Activated T-helper 1 cell treated with Interleukin-2 at 50 U/mL for 16 hours (primary cell): ENCODE data around the gene FAM81A.
"Not testable (repeated sequence)": the region's sequence is repeated elsewhere in the genome, so short reads cannot be mapped to it uniquely, and the experiment has no call there.

Experiments used
- DNase-seq: peaks from one replicate; pipeline ENCODE4 v3.0.0-alpha.2; 2020; ENCODE audit warnings: low read depth

FAM81A gene

DNA sequence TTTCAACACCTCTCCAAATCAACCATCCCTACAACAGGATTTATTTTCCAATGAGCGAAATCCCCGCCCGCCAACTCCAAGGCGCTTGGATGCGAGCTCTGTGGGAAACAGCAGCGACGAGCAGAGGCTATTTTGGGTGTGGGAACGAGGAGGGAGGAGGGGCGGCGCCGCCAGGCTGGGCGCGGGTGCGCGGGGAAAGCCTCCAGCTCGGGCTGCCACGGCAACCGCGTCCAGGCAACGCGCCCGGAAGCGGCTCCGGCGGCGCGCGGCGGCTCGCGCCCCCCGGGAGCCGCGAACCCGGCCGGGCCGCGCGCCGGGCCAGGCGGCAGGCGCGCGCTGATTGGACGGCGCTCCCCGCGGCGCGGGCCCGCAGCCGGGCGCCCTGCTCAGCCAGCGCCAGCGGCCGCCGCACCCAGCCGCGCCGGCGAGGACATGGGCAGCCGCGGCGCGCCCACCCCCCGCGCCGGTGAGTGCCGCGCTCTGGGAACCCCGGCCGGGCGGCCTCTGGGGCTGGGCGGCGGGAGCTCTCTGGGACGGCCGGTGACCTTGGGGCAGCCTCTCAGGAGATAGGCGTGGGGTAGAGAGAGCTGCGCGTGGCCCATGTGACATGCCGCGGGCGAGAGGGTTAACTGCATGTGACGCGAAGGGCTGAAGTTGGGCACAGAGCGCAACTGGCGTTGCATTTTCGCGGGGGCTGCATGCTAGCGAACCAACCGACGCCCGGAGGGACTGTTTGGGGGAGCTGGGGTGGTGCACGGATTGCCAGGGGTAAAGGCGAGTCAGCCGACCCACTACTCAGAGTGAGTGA is at the start of gene FAM81A:
Gene FAM81A, plus strand, starts transcription at position 370 of the 808 bp plus-strand sequence. CDS start 20,441 bp downstream, outside the sequence.
- DNase-seq: peak; percentile 7

DNA sequence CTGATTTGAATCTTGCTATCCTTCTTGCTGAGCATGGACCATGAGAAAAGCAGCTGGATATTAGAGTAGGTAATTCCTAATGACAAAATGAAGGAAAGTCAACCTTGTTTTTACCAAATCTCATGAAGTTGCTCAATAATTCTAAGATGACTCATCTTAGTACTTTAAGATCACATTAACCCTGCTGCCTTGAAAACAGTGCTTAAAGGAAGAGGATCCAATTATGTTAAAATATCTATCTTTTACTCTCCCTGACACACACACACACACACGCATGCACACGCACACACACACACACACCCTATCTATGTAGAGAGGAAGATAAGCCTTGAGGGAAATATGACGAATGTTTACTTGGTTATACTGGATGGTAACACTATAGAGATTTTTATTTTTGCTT is 49.3 kb upstream of the FAM81A start:
- DNase-seq: no peak

DNA sequence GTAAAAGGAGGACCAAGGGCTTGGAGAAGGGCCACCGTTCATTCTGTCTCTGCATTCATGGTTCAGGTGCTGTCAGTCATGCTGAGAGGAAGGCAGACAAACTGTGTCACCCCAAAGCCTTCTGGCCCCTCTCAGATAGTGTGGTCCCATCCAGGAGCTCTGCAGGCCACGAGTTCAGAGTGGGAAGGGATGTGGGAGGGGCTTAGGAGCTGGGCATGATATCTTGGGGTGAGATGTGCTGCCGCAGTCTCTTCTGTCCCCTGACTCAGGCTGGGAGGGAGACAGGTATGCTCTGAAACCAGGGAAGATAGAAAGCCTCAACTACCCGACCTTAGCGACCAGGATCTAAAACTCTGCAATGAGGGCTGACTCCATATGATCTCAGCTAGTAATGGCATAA is 45.7 kb upstream of the FAM81A start:
- no peak for DNase-seq

DNA sequence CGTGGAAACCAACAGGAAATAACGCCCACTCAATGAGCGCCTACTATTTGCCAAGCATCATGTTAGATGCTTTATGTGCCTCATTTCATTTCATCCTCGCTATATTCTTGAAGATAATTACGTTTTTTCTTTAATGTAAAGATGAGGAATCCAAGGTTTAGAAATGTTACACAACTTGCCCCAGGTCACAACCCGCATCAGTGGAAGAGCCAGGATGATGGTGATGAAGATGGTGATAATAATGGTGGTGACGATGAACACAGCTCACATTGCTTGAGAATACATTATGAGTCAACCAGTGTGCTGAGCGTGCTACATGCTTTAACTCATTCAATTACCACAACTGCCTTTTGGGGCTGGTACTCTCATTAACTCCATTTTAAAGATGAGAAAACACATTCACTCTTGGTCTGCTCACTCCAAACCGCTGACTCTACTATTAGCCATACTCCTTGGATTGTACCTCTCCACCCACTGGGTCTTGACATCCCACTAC is 43.8 kb upstream of the FAM81A start:
- no peak for DNase-seq

DNA sequence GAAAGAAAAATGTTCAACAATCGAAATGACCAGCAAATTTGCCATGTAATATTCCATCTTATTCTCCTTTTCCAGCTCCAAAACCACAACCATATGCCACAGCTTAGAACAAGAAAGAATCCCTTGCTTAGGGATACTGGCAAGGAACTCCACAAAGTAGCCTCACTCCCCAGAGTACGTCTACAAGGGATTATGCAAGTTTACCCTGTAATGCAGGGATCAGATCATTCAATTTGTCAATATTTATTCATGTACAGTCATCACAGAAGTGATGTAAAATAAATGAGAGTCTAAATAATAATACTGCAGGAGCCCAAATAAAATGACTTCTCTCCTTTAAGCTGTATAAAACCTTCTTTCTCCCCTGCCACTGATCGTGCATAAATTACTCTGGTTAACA is 41.8 kb upstream of the FAM81A start:
- no peak for DNase-seq

DNA sequence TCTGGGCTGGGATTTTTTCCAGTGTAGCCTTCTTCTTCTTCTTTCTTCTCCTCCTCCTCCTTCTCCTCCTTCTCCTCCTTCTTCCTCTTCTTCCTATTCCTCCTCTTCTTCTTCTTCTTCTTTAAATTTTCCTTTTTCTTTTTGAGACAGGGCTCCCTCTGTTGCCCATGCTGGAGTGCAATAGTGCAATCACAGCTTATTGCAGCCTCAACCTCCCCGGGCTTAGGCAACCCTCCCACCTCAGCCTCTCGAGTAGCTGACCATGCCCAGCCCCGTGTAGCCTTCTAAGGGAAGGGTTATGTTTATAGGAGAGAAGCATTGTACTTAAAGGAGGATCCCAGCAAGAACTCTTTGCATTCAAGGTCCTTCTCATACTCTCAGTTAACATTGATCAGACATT is 41.3 kb upstream of the FAM81A start:
- DNase-seq: no peak

DNA sequence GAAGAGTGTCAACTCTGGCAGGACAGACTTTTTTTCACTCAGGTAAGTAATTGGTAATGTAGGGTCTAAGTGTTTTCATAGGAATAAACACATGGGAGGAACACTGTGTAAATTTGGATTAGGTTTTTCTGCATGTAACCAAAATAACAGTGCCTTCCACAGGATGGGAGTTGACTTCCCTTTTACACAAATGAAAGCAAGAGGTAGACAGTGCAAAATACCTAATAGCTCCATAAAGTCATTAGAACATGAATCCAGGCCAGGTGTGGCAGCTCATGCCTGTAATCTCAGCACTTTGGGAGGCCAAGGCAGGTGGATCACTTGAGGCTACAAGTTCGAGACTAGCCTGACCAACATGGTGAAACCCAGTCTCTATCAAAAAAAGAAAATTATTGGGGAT is 39.8 kb upstream of the FAM81A start:
- no peak for DNase-seq

DNA sequence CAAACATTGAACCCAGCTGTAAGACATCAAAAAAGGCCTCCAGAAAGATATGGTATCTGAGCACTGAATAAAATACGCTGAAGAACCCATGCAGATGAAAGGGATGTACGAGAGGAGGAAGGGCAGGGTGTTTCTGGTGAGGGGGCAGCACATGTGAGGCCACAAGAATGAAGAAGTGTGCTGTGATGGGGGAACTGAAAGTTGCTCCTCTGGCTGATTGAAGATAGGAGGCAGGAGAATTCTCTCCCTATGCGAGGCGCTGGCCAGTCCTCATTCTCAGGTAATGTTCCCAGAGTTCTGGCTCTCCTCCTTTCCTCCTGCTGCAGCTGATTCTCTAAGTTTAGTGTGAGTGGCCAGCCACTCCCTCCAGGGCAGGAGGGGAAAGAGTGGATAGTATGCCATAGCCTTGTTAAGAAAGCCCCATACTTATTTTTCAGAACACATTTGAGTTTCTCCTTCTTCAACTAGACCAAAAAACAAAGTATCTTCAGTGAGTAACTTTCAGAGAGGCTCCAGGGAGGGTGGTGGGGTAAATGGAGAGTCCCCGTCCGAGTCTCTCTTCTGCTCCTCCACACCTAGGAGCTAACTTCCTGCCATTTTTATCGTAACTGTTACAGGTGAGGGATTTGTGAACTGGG is 38.4 kb upstream of the FAM81A start:
- no peak for DNase-seq

DNA sequence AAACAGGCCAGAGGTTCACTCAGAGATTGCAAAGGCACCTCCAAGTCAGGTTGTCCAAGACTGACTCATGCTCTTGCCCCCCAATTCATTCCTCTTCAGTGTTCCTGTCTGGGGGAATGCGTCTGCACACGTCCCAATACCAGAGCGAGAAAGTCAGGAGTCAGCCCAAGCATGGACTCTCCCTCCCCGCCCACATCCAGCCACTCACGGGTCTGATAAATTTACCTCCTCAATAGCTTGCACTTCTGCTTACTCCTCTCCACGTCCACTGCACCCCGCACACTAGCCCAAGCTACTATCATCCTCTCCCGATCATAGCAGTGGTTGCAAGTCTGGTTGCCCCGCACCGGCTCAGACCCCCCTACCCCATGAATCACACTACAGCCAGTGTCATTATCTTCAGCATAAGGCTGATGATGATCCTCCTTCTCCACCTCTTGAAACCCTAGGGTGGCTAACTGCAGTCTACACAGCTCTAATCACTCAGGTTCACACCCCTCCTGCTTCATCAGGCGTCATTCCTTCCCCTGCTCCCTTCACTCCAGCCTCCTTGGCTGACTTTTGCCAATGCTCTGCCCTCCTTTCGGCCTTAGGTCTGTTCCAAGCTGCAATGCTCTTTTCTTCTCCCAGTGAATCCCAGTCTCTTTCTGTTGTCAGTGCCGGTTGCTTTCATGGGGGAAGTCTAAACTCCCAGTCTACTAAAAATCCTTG is 37.7 kb upstream of the FAM81A start:
- no peak for DNase-seq

DNA sequence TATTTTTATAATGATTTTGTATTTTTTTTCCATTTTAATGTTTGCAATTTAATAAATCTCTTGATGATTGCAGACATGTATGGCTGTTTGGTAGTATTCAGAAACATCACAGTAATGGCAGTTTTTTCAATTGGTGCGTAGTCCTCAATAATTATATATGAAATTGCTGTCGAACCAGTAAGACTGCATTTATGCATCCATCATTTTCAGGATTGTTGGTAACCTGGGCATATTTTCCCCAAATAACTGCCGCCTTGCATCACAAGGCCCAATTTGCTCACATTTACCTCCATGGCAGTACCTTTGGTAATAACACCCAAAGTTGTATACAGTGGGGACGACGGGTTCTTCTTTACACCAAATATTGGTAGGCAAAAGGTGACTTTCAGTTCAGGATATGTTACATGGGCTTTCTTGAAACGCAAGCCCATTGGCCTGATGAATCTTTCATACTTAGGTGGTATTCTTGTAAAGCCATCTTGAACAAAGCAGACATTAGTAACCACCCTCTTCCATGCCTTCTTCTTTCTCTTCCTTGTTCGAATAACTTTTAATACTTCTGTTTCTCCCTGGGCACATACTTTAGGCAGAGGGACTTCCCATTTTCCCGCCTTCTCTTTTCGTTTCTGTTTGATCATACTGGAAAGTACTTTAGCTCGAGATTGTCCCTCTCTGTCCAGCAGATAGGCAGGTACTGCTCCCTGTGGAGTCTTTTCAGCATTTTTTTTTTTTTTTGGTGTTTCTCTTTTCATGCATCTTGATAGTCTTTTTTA is 36.7 kb upstream of the FAM81A start:
- DNase-seq: not testable (repeated sequence)

DNA sequence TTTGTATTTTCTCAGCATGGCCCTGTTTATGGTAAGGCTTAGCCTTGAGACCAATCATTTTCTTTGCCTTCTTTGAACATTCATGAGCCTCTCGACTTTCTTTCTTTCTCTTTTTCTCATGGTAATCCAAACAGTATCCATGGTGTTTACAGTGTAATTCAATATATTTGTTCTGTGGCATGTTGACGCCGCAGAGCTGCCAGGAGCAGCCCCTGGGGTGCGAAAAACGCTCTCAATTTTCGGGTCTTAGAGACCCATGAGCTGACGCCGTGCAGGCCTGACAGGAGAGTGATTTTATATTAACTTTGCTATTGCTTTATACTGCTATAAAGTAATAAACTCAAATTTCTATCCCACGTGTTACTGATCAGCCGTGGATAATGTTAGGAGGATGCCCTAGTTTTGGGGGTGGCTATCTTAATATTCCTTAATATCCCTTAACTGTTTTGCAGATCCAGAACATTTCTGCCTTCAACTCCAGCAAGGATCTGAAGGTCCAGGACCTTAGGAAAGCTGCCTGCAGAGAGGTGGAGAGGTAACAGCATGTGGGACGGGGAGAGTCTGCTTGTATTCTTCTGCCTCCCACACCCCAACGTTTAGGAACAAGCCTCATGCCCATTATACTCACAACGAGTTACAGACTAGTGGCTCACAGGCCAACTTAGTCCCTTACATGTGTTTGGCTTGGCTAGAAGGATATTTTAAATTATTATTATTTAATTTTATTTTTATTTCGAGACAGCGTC is 36.0 kb upstream of the FAM81A start:
- no peak for DNase-seq

DNA sequence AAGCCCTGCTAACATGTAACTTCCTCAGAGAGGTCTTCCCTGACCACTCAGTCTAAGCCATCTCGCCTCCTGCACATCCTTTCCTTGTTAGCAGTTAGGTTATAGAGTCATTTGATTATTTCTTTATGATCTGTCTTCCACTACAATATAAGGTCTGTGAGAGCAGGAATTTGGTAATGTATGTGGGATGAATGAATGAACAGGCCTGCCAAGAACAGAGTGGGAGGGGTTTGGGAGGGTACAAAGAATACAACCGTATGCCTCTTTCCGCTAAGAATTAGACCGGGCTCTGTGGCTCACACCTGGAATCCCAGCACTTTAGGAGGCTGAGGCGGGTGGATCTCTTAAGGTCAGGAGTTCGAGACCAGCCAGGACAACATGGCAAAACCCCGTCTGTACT is 32.9 kb upstream of the FAM81A start:
- no peak for DNase-seq

DNA sequence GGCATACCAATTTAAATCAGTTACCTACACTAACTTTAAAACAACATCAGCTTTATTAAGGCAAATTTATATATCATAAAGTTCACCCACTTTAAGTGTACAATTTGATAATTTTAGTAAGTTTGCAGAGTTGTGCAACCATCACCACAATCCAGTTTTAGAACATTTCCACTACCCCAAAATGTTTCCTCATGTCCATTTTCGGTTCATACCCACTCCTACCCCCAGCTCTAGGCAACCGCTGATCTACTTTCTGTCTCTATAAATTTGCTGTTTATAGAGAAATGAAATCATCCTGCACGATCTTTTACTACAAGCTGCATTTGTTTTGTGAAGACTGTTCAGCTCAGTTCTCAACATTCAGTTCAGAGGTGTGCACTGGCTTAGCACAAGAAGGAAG is 31.5 kb upstream of the FAM81A start:
- no peak for DNase-seq

DNA sequence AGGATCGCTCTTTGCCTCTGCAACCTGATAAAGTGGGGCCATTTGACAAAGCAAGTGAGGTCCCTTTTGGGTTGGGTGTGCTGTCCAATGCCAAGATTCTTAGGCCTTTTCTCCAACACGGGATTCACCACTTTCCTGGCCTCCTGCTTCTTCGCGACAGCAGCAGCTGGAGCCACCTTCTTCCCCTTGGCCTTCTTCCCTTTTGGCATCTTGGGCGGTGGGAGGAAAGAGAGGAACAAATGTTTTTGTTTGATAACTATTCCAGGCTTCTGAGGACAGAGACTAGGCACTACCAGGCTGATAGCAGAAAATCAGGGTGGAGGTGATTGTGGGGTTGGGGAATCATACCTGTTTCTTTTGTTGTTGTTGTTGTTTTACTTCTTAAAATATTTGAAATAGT is 30.0 kb upstream of the FAM81A start:
- no peak for DNase-seq

DNA sequence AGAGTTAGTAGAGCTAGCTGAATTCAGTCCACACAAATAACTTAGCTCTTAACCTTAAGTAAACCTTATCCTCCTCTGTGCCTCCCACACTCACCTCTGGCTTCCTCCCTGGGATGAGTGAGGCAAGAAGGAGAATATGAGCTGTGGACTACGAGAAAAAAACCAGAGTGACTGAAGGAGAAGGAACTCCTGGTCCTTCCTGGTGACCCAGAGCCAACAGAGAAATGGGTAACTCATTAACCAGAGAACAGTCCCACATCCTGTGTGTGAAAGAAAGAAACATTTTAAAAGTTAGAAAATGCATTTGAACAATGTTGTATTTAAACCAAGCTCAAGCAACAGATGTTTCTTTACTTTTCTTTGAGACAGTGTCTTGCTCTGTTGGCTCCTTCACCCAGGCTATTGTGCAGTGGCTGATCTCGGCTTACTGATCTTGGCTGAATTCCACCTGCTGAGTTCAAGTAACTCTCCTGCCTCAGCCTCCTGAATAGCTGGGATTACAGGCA is 27.5 kb upstream of the FAM81A start:
- no peak for DNase-seq

DNA sequence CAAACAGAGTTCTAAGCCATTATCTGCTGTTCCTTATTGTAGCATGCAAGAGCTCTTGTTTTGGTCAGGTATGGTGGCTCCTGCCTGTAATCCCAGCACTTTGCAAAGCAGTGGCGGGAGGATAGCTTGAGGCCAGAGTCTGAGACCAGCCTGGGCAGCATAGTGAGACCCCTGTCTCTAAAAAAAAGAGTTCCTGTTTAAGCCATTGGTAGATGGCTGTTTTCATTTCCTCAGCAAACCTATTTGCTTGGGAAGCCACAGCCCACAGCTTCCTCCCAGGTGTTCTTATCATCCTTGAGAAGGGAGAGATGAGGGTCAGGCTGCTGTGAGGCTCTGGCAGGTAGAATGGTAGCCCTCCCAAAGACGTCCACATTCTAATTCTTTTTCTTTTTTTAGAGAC is 24.4 kb upstream of the FAM81A start:
- DNase-seq: no peak

DNA sequence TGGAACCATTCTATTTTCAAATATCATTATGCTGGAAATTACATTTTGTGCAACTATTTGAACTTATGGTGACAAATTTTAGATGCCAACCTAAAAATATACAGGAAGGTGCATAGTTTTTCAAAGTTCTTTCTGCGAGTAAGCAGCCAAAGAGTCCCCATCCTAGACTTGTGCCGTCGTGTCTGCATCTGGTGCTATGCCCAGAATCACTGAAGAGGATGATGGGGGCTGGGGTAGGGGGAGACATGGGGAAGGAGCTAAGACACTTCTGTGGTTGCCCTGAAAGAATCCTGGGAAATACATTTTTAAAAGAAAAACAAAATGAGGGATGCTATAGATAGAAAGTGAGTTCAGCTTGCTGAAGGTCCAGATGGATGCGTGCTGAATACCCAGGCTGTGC is 21.2 kb upstream of the FAM81A start:
- DNase-seq: no peak

DNA sequence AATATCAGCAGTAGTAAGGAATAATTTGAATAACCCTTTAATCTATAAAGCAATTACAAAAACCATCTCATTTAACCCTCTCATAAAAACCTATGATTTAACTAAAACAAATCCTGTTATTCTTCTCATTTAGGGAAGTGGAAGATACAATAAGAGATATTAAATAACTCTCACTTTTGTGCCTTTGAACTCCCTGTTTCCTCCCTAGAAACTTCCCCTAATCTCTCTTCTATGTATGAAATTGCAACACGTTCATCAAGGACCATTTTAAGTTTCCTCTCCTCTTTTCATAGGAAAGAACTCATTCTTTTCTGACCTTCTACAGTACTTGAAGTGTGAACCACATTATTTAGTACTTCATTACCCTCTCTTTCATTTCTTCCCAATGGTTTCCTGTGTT is 18.8 kb upstream of the FAM81A start:
- DNase-seq: no peak

DNA sequence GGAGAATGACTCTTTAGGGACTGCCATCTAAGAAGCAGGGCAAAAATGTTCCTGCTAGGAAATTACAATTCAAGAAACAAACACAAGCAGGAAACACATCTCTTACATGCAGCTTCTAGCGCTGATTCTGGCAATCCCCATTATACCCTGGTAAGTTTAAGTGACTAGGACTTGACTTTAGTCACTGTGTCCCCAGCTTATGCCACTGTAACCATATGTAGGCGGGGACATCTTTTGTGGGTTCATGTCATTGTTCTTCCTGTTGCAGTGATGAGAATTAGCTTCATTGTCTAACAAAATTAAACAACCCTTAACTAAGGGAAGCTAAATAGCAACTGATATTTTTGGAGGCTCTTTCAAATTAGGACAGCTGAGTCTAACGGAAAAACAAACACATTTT is 17.9 kb upstream of the FAM81A start:
- DNase-seq: no peak

DNA sequence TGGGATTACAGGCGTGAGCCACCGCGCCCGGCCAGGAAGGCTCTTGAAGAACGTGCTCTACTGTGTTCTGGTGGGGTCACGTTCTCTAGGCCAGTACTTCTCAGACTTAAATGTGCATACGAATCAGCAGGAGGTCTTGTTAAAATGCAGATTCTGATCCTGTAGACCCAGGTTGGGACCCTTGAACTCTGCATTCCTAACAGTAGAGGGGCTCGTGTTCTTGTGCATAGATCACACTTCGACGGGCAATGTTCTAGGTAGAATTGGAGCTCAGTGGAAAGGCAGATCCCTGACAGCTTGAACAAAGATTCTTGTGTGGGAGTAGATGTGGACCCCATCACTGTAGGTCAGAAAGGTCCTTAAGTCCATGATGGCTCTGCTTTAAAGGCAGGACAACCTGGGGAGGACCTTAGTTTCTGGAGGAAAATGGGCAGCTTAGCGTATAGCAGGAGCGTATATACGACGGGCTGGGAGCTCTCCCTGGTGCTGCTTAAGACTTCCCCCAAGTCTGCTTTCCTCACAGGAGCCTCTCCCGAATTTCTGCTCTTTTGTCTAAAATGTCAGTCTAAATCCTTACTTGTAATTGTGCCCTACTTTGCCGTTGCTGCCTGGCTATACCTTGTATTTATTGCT is 16.9 kb upstream of the FAM81A start:
- DNase-seq: no peak

DNA sequence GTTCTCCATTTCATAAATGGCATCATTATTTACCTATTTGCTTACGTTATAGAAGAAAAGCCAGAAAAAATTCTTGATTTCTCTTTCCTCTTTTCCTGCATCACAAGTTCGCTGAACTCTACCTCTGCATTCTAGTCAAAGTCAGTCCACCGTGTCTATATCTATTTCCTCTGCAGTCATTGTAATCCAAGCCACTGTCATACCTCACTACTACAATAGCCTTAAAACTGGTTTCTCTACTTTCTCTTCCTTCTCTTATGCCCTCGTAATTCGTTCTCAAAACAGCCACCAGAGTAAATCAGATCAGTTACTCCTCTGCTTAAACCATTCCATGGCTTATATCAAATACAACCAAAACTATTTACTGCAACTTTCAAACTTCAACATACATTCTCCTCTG is 13.4 kb upstream of the FAM81A start:
- DNase-seq: no peak
